ENCODE data around the gene MARVELD3.
"Not testable (repeated sequence)": the region's sequence is repeated elsewhere in the genome, so short reads cannot be mapped to it uniquely, and the experiment has no call there.

Gene MARVELD3

DNA sequence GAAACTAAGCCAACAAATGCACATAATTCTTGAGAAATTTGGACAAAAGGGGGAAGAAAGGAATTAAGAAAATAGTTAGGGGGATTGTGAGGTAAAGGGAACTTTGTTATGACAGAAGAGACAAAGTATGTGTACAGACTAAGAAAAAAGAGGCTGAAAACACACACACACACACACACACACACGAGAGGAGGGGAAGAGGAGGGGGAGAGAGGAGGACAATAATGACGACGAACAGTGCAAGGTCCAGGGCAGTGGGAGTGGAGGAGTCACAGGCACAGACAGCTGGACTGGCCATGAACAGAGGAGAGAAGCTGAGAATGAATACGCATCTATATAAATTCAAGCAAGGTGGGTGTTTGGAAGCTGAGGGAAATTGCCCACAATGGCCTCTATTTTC is 44.6 kb downstream of the MARVELD3 start:
- in situ Hi-C loops (cut with HindIII; ENCODE audit: low sequenced_read_pairs) = no loop called here

- in situ Hi-C loops (cut with HindIII; ENCODE audit: low sequenced_read_pairs) = no loop called here
Observed at GRCh38 chr16:71671165-71671564, 45.2 kb downstream of the MARVELD3 start.

- in situ Hi-C loops (cut with HindIII; ENCODE audit: low sequenced_read_pairs) = no loop called here
Observed at GRCh38 chr16:71672125-71672524, 46.1 kb downstream of the MARVELD3 start.

DNA sequence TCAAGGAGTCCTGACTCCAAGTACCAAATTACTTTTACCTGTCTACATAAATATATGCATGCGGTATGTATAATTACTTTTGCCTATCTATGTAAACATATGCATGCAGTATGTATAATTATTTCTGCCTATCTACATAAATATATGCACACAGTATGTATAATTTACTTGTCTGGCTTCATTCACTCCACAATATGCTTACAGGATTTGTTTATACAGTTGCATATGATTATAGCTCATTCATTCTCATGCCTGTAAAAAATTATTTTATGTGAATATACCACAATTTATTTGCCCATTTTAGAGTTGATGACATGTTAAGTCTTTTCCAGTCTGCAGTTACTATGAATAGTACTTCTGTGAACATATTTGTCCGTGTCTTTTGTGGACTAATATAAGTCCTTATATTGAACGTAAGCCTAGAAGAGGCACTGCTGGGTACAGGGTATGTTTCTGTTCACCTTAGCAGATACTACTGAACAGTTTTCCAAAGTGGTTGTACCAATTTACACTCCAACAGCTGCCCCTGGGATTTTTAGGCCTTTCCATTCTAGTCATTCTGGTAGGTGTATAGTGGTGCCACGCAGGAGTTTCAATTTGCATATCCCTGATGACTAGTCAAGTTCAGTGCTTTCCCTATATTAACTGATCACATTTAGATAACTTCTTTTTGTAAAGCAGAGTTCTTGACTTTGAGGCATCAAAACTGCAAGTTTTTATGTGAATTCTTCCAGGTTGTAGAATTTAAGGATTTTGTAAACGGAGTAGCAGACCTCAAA is 47.0 kb downstream of the MARVELD3 start:
- in situ Hi-C loops (cut with HindIII; ENCODE audit: low sequenced_read_pairs) = no loop called here

- in situ Hi-C loops (cut with HindIII; ENCODE audit: low sequenced_read_pairs) = no loop called here
Observed at GRCh38 chr16:71673582-71673973, 47.6 kb downstream of the MARVELD3 start.

DNA sequence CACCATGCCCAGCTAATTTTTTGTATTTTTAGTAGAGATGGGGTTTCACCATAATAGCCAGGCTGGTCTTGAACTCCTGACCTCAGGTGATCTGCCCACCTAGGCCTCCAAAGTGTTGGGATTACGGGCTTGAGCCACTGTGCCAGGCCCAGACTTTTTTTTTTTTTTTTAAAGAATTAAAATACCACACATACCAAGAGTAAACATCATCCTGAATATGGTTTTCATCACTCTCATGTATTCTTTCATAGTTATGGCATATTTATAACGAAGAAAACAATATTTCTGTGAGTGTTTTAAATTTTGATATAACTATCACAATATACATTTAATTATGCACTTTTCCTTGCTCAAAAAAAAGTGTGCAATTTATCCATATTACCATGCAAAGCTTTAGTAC is 48.2 kb downstream of the MARVELD3 start:
- in situ Hi-C loops (cut with HindIII; ENCODE audit: low sequenced_read_pairs) = no loop called here

DNA sequence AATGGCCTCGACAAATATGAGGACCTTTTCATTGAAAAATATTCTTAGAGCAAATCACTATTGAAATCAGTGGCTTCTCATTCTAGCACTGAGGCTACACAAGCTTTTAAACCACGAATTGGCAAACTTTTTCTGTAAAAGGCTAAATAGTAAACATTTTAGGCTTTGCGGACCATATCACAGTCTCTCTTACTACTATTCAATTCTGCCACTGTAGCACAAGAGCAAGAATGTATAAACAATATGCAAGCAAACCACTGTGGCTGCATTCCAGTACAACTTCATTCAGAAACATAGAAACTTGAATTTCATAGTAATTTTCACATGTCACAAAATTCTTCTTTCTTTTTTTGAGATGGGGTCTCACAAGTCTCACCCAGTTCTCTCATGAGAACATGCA is 49.4 kb downstream of the MARVELD3 start:
- in situ Hi-C loops (cut with HindIII; ENCODE audit: low sequenced_read_pairs) = no loop called here

DNA sequence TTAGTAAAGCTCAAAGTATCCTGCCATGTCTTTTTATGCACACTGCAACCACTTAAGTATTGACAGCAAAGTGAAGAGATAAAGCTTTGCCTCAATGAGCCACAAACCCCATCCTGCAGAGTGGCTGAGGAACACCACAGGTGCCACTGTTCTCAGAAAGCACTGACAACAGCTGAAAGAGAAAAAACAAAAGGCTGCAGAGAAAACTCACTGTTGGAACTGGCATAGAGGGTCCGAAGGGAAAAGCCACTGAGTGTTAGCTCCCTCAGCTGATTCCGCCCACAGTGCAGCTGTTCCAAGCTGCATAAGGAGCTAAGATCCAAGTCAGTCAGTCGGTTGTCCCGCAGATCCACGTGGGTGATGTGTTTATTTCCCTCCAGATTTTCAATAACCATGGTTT is 50.3 kb downstream of the MARVELD3 start:
- in situ Hi-C loops (cut with HindIII; ENCODE audit: low sequenced_read_pairs) = no loop called here

DNA sequence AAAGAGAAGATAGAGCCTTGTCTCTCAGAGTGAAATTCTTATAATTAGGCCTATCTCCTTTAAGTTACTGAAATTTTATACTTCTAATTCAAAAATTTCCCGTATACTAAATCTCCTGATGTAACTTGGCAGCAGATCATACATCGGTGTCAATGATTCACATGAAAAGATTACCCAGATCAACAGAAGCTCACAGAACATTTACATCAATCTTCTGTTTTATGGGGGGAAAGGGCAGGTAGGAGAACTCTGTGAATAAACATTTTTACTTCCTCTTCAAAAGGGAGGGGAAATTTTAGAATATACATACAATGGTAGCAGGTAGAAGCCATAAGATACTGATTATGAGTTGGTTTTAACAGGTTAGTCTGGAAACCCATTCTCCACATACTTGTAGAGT is 55.4 kb downstream of the MARVELD3 start:
- in situ Hi-C loops (cut with HindIII; ENCODE audit: low sequenced_read_pairs) = no loop called here

DNA sequence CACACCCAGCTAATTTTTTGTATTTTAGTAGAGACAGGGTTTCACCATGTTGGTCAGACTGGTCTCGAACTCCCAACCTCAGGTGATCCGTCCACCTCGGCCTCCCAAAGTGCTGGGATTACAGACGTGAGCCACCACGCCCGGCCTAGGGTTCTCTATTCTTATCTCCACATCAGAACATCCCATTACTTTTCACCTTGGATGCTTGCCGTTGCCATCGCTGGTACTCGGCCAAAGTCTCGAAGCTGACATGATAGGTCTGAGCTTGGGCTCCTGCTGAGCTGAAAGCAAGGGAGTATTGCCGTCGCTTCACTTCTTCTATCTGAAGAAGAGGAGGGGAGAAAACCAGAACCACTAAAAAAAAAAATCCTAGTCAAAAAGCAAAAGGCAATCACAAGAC is 58.3 kb downstream of the MARVELD3 start:
- in situ Hi-C loops (cut with HindIII; ENCODE audit: low sequenced_read_pairs) = not testable (repeated sequence)
